HG02981 (cell line): Measurements from ENCODE around the gene SEPTIN5.

ENCODE experiments used
- ATAC-seq: cut with Tn5 transposase; IDR thresholded peaks from one replicate; pipeline ENCODE4 v1.9.1; 2021; ENCODE audit warnings: mild to moderate bottlenecking, moderate library complexity; ENCODE audit not compliant: unreplicated experiment

The SEPTIN5 gene

GRCh38 chr22:19705181-19705934 is 8.9 kb upstream of the SEPTIN5 start:
- no peak for ATAC-seq

GRCh38 chr22:19706661-19707151 is 7.6 kb upstream of the SEPTIN5 start:
- ATAC-seq: no peak

GRCh38 chr22:19707347-19708290 is 6.7 kb upstream of the SEPTIN5 start:
- ATAC-seq: no peak

- no peak for ATAC-seq
These were observed 5.8 kb upstream of the SEPTIN5 start for GRCh38 chr22:19708321-19709011.

GRCh38 chr22:19709063-19709769 is 5.1 kb upstream of the SEPTIN5 start:
- ATAC-seq: no peak

GRCh38 chr22:19710020-19710768 is 4.1 kb upstream of the SEPTIN5 start:
- no peak for ATAC-seq

- no peak for ATAC-seq
These were observed 3.6 kb upstream of the SEPTIN5 start for GRCh38 chr22:19710769-19711106.

GRCh38 chr22:19713245-19713644 is 1.1 kb upstream of the SEPTIN5 start:
- no peak for ATAC-seq

GRCh38 chr22:19713650-19714311 is 522 bp upstream of the SEPTIN5 start:
- ATAC-seq: no peak

- no peak for ATAC-seq
These were observed 1.1 kb downstream of the SEPTIN5 start for GRCh38 chr22:19715188-19715930.

GRCh38 chr22:19716041-19716828 is 1.9 kb downstream of the SEPTIN5 start:
- no peak for ATAC-seq

- no peak for ATAC-seq
These were observed 2.5 kb downstream of the SEPTIN5 start for GRCh38 chr22:19716829-19717105.

- no peak for ATAC-seq
These were observed 2.9 kb downstream of the SEPTIN5 start for GRCh38 chr22:19717181-19717580.

- ATAC-seq: no peak
These were observed 3.6 kb downstream of the SEPTIN5 start for GRCh38 chr22:19717691-19718455.

GRCh38 chr22:19718456-19719049 is 4.2 kb downstream of the SEPTIN5 start:
- no peak for ATAC-seq

GRCh38 chr22:19719050-19719482 is 4.8 kb downstream of the SEPTIN5 start:
- no peak for ATAC-seq

GRCh38 chr22:19719488-19720021 is 5.3 kb downstream of the SEPTIN5 start:
- ATAC-seq: no peak
